Smooth muscle cell of bladder (primary cell): Measurements from ENCODE around the gene UQCRC2. TPM values are rescaled to one million over a fixed set of nuclear protein-coding genes. Genes with fewer than 3 reads are reported as not detected.

ENCODE experiments used
- total RNA-seq: library from RNA; depleted of rRNA; stranded (reverse); fragments of >200 nt; gene quantifications from 2 replicates; pipeline ENCODE4 v1.2.3, GENCODE V29; 2014

The UQCRC2 gene
- total RNA-seq: 191 and 214 TPM in 2 replicates

GRCh38 chr16:21952793-21953540 lies at the start of gene UQCRC2:
Gene UQCRC2, plus strand, starts transcription at chr16:21953361. Its CDS starts 63 bp downstream, at chr16:21953424.

GRCh38 chr16:22007509-22008214 lies 54.5 kb downstream of the UQCRC2 start, which contains the start of gene MOSMO:
Gene MOSMO, plus strand, starts transcription at chr16:22008111. Its CDS starts 191 bp downstream, at chr16:22008302.

Other genes starting within 250 kb of the UQCRC2 start
- gene NPIPB4, start 95.6 kb upstream of the UQCRC2 start, total RNA-seq: 14.6 and 26.3 TPM in 2 replicates
- not detected in 2 replicates for gene PDZD9, start 47.8 kb downstream of the UQCRC2 start, total RNA-seq
- 10.7 and 11.0 TPM in 2 replicates for gene MOSMO, start 54.8 kb downstream of the UQCRC2 start, total RNA-seq
- gene VWA3A, start 139.2 kb downstream of the UQCRC2 start, total RNA-seq: under 0.01 TPM in 1 of 2 replicates, not detected in the other
- under 0.01 TPM in 1 of 2 replicates, not detected in the other for gene SDR42E2, start 209.1 kb downstream of the UQCRC2 start, total RNA-seq